Esophagus muscularis mucosa (tissue), 4 donors: ENCODE measurements around the gene IGFN1.

Experiments used
- EP300 ChIP-seq: sonication (generic); formaldehyde crosslinking; IDR thresholded peaks from one replicate; pipeline ENCODE4 v1.6.1; 2017; ENCODE audit warnings: antibody characterized with exemption
- POLR2A ChIP-seq: fragments of 450-650 bp; IDR thresholded peaks from one replicate; pipeline ENCODE4 v1.6.1; 2017; ENCODE audit warnings: antibody characterized with exemption, moderate library complexity, mild to moderate bottlenecking, low read depth
- POLR2AphosphoS5 ChIP-seq, 2 donors: sonication (generic); formaldehyde crosslinking; IDR thresholded peaks; one replicate each; pipeline ENCODE4 v1.6.1; 2017; ENCODE audit warnings: antibody characterized with exemption in 2 of 2
- TF ChIP-seq, protein P1 (sequence below), 3 experiments: fragments of 200-600 bp in 2 of 3; fragments of 450-650 bp in 1 of 3; sonication (generic) in 2 of 3; IDR thresholded peaks; one replicate each; pipeline ENCODE4 v1.5.1; 2017 to 2019; ENCODE audit warnings: antibody characterized with exemption in 3 of 3, mild to moderate bottlenecking in 2 of 3, moderate library complexity in 1 of 3

DNA sequence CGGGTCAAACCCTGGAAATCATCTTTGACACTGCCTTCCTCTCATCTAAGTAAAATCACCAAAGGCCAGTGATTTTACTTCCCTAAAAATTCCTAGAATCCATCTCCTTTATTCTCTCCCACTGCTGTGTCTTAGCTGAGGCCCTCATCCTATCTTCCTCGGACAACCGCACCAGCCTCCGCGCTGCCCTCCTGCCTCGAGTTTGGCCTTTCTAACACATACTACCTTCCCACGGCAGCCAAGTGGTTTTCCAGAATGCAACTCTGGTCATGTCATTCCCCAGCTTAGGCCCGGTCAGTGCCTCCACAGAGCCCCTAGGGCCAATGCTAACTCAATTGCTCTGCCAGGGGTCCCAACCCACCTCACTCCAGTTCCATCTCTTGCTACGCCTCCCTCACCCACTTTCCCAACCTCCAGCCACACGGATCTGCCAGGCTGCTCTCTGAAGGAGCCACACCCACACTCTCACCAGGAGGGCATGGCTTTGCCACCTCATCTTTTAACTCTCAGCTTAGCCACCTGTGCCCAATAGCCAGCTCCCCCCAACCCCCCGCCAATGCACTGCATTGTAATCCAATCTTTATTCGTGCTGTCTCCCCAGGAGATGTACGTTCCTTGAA, 43.1 kb upstream of the IGFN1 start:
- TF ChIP-seq, protein P1, sequence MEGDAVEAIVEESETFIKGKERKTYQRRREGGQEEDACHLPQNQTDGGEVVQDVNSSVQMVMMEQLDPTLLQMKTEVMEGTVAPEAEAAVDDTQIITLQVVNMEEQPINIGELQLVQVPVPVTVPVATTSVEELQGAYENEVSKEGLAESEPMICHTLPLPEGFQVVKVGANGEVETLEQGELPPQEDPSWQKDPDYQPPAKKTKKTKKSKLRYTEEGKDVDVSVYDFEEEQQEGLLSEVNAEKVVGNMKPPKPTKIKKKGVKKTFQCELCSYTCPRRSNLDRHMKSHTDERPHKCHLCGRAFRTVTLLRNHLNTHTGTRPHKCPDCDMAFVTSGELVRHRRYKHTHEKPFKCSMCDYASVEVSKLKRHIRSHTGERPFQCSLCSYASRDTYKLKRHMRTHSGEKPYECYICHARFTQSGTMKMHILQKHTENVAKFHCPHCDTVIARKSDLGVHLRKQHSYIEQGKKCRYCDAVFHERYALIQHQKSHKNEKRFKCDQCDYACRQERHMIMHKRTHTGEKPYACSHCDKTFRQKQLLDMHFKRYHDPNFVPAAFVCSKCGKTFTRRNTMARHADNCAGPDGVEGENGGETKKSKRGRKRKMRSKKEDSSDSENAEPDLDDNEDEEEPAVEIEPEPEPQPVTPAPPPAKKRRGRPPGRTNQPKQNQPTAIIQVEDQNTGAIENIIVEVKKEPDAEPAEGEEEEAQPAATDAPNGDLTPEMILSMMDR (IDR thresholded peaks at IDR 0.05), result no peak
- TF ChIP-seq POLR2AphosphoS5 (IDR thresholded peaks at IDR 0.05) (no peak), POLR2A (no peak), EP300 (no peak)
